Measurements from ENCODE around the gene SIK2. TPM values are rescaled to one million over a fixed set of nuclear protein-coding genes. Genes with fewer than 3 reads are reported as not detected.
A peak's percentile ranks its signal among the peaks of the same experiment; 100 is the strongest.

SIK2 gene
- total RNA-seq, 3 donors from 2014 or later (not counting 1 experiment from before 2014, with no cell fraction given), result 7.1 to 14.3 (median 8.4) TPM

- ATAC-seq, result no peak
- no peak for TF ChIP-seq CTCF (IDR thresholded peaks at IDR 0.05)
- H3K27me3 ChIP-seq (ENCODE audit: control insufficient read depth, insufficient read depth, low read length), result no peaks in the 10 kb centered on the region
- intact Hi-C loops (cut with micrococcal nuclease), result no loop called here
- H3K36me3 ChIP-seq (ENCODE audit: control insufficient read depth, insufficient read depth, low read length), result peaks cover 32% of the 10 kb centered on the region
- WGBS (ENCODE audit: insufficient coverage), result 93% methylated on average over 3 of the region's 3 CpGs
- Mint-ChIP-seq H3K4me3 (no peak overlapping the region), H3K27ac (no peak overlapping the region), H3K27me3 (ENCODE audit: low read depth in 2 of 2) (no peaks in the 10 kb centered on the region), H3K36me3 (peaks cover 6% of the 10 kb centered on the region), H3K9me3 (no peaks in the 10 kb centered on the region), H3K4me1 (peaks cover 31 to 36% of the 10 kb centered on the region in 2 donors)
- no peak overlapping the region for H3K27ac ChIP-seq (ENCODE audit: low read length)
- no peak for DNase-seq
- no peak overlapping the region for H3K4me3 ChIP-seq (ENCODE audit: low read length)
- H3K4me1 ChIP-seq (ENCODE audit: control insufficient read depth, insufficient read depth, low read length), result peaks cover 7% of the 10 kb centered on the region
- no peaks in the 10 kb centered on the region for H3K9me3 ChIP-seq (ENCODE audit: control insufficient read depth, insufficient read depth, low read length)
These were observed 160.9 kb downstream of the SIK2 start for GRCh38 chr11:111762981-111763643.

GRCh38 chr11:111764621-111765020 is 162.4 kb downstream of the SIK2 start:
- intact Hi-C loops (cut with micrococcal nuclease), result no loop called here

GRCh38 chr11:111765320-111765983 is 163.2 kb downstream of the SIK2 start:
- Histone ChIP-seq H3K27me3 (ENCODE audit: control insufficient read depth, insufficient read depth, low read length) (no peaks in the 10 kb centered on the region), H3K27ac (ENCODE audit: low read length) (peak overlapping the region; percentile 65), H3K36me3 (ENCODE audit: control insufficient read depth, insufficient read depth, low read length) (peaks cover 15% of the 10 kb centered on the region), H3K4me3 (ENCODE audit: low read length) (peak overlapping the region; percentile 93), H3K4me1 (ENCODE audit: control insufficient read depth, insufficient read depth, low read length) (peaks cover 7% of the 10 kb centered on the region), H3K9me3 (ENCODE audit: control insufficient read depth, insufficient read depth, low read length) (no peaks in the 10 kb centered on the region)
- WGBS (ENCODE audit: insufficient coverage), result 1% methylated on average over 27 of the region's 28 CpGs
- H3K4me3 Mint-ChIP-seq, result peak overlapping the region; percentile 100
- H3K9me3 Mint-ChIP-seq, result no peaks in the 10 kb centered on the region
- intact Hi-C loops (cut with micrococcal nuclease), result no loop called here
- H3K27me3 Mint-ChIP-seq (ENCODE audit: low read depth in 2 of 2), result no peaks in the 10 kb centered on the region
- H3K27ac Mint-ChIP-seq, result peak overlapping the region; percentile 77 to 83
- H3K36me3 Mint-ChIP-seq, result no peaks in the 10 kb centered on the region
- DNase-seq, result peak in 1 of 2 donors; percentile 7
- H3K4me1 Mint-ChIP-seq, result peaks cover 31 to 36% of the 10 kb centered on the region in 2 donors
- peak in 2 of 3 donors; percentile 39 to 52 for ATAC-seq
- TF ChIP-seq CTCF (IDR thresholded peaks at IDR 0.05), result no peak

More at GRCh38 chr11:111764621-111765020, 162.4 kb downstream of the SIK2 start:
- no peak for TF ChIP-seq CTCF (IDR thresholded peaks at IDR 0.05)
- H3K9me3 ChIP-seq (ENCODE audit: control insufficient read depth, insufficient read depth, low read length), result no peaks in the 10 kb centered on the region
- H3K27ac ChIP-seq (ENCODE audit: low read length), result no peak overlapping the region
- peaks cover 31 to 36% of the 10 kb centered on the region in 2 donors for H3K4me1 Mint-ChIP-seq
- no peak for DNase-seq
- peak overlapping the region in 1 of 2 donors; percentile 83 for H3K27ac Mint-ChIP-seq
- H3K4me3 Mint-ChIP-seq, result peak overlapping the region; percentile 100
- no peaks in the 10 kb centered on the region for H3K27me3 ChIP-seq (ENCODE audit: control insufficient read depth, insufficient read depth, low read length)
- H3K4me3 ChIP-seq (ENCODE audit: low read length), result no peak overlapping the region
- WGBS (ENCODE audit: insufficient coverage), result 77% methylated on average over 1 of the region's 1 CpG
- no peaks in the 10 kb centered on the region for H3K9me3 Mint-ChIP-seq
- peaks cover 2% of the 10 kb centered on the region for H3K36me3 Mint-ChIP-seq
- peaks cover 7% of the 10 kb centered on the region for H3K4me1 ChIP-seq (ENCODE audit: control insufficient read depth, insufficient read depth, low read length)
- H3K27me3 Mint-ChIP-seq (ENCODE audit: low read depth in 2 of 2), result no peaks in the 10 kb centered on the region
- no peak for ATAC-seq
- peaks cover 22% of the 10 kb centered on the region for H3K36me3 ChIP-seq (ENCODE audit: control insufficient read depth, insufficient read depth, low read length)

Measured in natural killer cell (primary cell).